Transverse colon (tissue), 4 donors: ENCODE results near the gene SMIM5. TPM values are rescaled to one million over a fixed set of nuclear protein-coding genes. Genes with fewer than 3 reads are reported as not detected.

Source experiments
- DNase-seq: peaks from one replicate; pipeline ENCODE4 v3.0.0-alpha.2; 2019
- H3K27ac ChIP-seq, 4 donors: fragments of 200-600 bp; sonication (generic); 2 replicates each; pipeline ENCODE4 v1.5.1; 2016 to 2018; ENCODE audit warnings: inconsistent platforms in 4 of 4
- H3K27me3 ChIP-seq: fragments of 200-600 bp; sonication (generic); 2 replicates; pipeline ENCODE4 v1.5.1; 2017; ENCODE audit warnings: inconsistent platforms
- H3K36me3 ChIP-seq, 4 donors: fragments of 200-600 bp; sonication (generic); 2 replicates each; pipeline ENCODE4 v1.5.1; 2017 to 2019; ENCODE audit warnings: inconsistent platforms in 4 of 4
- H3K4me1 ChIP-seq, 4 donors: fragments of 200-600 bp; sonication (generic); 2 replicates each; pipeline ENCODE4 v1.5.1; 2017 to 2020; ENCODE audit warnings: inconsistent platforms in 4 of 4
- H3K4me3 ChIP-seq, 4 donors: fragments of 200-600 bp; sonication (generic); 1 replicate in 1 of 4; 2 replicates in 3 of 4; pipeline versions ENCODE4 v1.5.1 to v1.6.1; 2017 to 2019; ENCODE audit warnings: inconsistent platforms in 4 of 4
- H3K9me3 ChIP-seq, 2 donors: fragments of 200-600 bp; sonication (generic); 2 replicates each; pipeline ENCODE4 v1.5.1; 2017 to 2019; ENCODE audit warnings: inconsistent platforms in 2 of 2
- EP300 ChIP-seq: sonication (generic); formaldehyde crosslinking; IDR thresholded peaks from one replicate; pipeline ENCODE4 v1.6.1; 2017; ENCODE audit warnings: antibody characterized with exemption, low read depth
- POLR2A ChIP-seq: fragments of 450-650 bp; IDR thresholded peaks from one replicate; pipeline ENCODE4 v1.6.1; 2016; ENCODE audit warnings: antibody characterized with exemption, mild to moderate bottlenecking, moderate library complexity
- POLR2AphosphoS5 ChIP-seq, 3 donors: sonication (generic); formaldehyde crosslinking; IDR thresholded peaks; one replicate each; pipeline ENCODE4 v1.6.1; 2016; ENCODE audit warnings: antibody characterized with exemption in 3 of 3
- whole genome bisulfite sequencing, 2 donors: methylation state at CpG; one replicate each; pipeline ENCODE4 v1.1.5; 2018; ENCODE audit warnings: low coverage in 1 of 2; 5-methylcytosine and 5-hydroxymethylcytosine counted together
- in situ Hi-C, 4 donors: fragments of 200-750 bp; cut with MboI; loops; one replicate each; pipeline versions ENCODE4 v1.15.0 to v1.15.1; 2017; ENCODE audit warnings: low sequenced_read_pairs in 3 of 4, low pct_ligation_motif_present in 1 of 4, low pct_unique_long_range_greater_than_20kb in 1 of 4
- intact Hi-C: fragments of 100-400 bp; cut with DNase I; formaldehyde crosslinking; loops from one replicate; pipeline ENCODE4 v1.15.1; 2023; ENCODE audit warnings: low total_unique reads
- total RNA-seq, 4 donors: library from RNA; depleted of rRNA; stranded (reverse); fragments of >200 nt; gene quantifications; one replicate each; pipeline ENCODE4 v1.1.0, GENCODE V29; 2016
- TF ChIP-seq, protein P1 (sequence below), 5 experiments: fragments of 200-600 bp in 3 of 5; fragments of 450-650 bp in 2 of 5; sonication (generic) in 3 of 5; IDR thresholded peaks; 1 replicate in 2 of 5; 2 replicates in 3 of 5; pipeline ENCODE4 v1.5.1; 2016 to 2017; ENCODE audit warnings: antibody characterized with exemption in 5 of 5, inconsistent platforms in 3 of 5, mild to moderate bottlenecking in 2 of 5, moderate library complexity in 1 of 5

Gene SMIM5
- total RNA-seq, 4 donors from 2014 or later, result 31.3 to 71.4 (median 50.0) TPM; not detected in 1

DNA sequence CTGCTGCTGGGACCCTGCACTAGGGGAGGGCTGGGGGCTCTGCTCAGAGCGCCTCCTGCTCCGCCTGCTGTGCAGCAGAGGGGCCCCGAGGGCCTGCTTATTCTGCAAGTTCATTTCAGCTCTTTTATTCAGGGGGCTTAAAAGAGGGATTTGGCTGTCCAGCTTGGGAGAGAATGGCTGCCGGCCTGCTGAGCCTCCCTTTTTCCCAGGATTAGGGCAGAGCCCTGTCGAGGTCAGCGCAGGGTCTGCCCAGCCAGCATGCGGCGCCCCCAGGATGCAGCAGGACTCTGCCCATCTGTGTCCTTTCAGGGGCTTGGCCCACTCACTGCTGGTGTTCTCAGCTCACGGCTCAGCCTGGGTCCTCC, 1.1 kb downstream of the SMIM5 start:
- in situ Hi-C loops (no loop called here), intact Hi-C loops (no loop called here)
- 72% methylated on average over 7 of the region's 9 CpGs; no CpG with 5 or more reads in 1 of the 2 donors for whole genome bisulfite sequencing, 2 donors
- TF ChIP-seq, protein P1, sequence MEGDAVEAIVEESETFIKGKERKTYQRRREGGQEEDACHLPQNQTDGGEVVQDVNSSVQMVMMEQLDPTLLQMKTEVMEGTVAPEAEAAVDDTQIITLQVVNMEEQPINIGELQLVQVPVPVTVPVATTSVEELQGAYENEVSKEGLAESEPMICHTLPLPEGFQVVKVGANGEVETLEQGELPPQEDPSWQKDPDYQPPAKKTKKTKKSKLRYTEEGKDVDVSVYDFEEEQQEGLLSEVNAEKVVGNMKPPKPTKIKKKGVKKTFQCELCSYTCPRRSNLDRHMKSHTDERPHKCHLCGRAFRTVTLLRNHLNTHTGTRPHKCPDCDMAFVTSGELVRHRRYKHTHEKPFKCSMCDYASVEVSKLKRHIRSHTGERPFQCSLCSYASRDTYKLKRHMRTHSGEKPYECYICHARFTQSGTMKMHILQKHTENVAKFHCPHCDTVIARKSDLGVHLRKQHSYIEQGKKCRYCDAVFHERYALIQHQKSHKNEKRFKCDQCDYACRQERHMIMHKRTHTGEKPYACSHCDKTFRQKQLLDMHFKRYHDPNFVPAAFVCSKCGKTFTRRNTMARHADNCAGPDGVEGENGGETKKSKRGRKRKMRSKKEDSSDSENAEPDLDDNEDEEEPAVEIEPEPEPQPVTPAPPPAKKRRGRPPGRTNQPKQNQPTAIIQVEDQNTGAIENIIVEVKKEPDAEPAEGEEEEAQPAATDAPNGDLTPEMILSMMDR (IDR thresholded peaks at IDR 0.05), result no peak
- TF ChIP-seq EP300 (no peak), POLR2AphosphoS5 (IDR thresholded peaks at IDR 0.05) (no peak), POLR2A (no peak)
- H3K36me3 ChIP-seq, result no peaks in the 10 kb centered on the region
- peak overlapping the region in 1 of 4 donors; percentile 1 for H3K4me3 ChIP-seq
- peak overlapping the region; percentile 72 to 84 (median 81) for H3K27ac ChIP-seq
- DNase-seq, result no peak
- H3K9me3 ChIP-seq, result no peaks in the 10 kb centered on the region
- peaks cover 12 to 46% (median 40%) of the 10 kb centered on the region in 4 donors for H3K4me1 ChIP-seq
- H3K27me3 ChIP-seq, result no peaks in the 10 kb centered on the region

DNA sequence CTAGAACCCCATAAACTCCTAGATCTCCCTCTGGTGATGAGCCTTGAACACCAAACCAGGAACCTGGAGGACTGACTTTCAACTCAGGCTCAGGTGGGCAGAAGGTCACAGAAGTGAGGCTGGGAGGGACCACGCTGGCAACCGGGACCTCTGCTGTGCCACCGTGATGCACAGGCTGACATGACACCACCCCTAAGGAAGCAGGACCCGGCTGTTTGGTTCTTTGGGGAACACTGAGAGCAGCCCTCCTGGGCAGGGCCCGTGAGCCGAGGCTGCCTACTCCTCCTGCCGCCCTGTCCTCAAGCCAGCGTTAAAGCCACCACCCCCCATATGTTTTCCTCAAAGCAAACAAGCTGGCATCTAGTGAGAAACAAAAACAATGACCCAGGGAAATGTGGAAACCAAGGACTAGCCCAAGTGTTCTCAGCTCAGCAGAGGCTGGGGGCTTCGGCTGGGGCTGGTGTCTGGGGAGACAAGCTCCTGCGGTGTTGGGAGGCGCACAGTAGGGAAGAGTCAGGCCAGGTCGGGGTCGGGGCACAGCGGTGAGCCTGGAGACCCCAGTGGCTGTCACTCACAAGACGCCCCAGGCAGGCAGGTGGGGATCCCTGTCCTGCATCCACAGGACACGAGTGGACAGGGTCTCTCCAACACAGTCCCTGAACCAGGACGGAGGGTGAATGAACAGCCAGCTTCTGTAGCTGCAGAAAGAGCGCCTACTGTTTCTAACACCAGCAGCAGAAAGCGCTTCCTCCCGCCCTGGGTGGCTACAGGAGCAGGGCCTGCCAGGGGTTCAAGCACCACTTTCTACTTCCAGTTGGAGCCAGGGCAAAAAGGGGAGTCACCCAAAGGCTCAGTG, 1.7 kb downstream of the SMIM5 start:
- 81 to 83% methylated on average over 1 to 17 of the region's 20 CpGs for WGBS, 2 donors
- intact Hi-C loops (no loop called here), in situ Hi-C loops (no loop called here)
- no peak for DNase-seq
- no peaks in the 10 kb centered on the region for H3K27me3 ChIP-seq
- H3K36me3 ChIP-seq, result no peaks in the 10 kb centered on the region
- no peaks in the 10 kb centered on the region for H3K9me3 ChIP-seq
- H3K4me3 ChIP-seq, result no peak overlapping the region
- TF ChIP-seq POLR2A, result no peak
- no peak for TF ChIP-seq POLR2AphosphoS5 (IDR thresholded peaks at IDR 0.05)
- TF ChIP-seq, protein P1 (IDR thresholded peaks at IDR 0.05), result no peak
- TF ChIP-seq EP300, result no peak
- H3K27ac ChIP-seq, result peak overlapping the region; percentile 48 to 84 (median 77)
- H3K4me1 ChIP-seq, result peaks cover 12 to 48% (median 44%) of the 10 kb centered on the region in 4 donors

DNA sequence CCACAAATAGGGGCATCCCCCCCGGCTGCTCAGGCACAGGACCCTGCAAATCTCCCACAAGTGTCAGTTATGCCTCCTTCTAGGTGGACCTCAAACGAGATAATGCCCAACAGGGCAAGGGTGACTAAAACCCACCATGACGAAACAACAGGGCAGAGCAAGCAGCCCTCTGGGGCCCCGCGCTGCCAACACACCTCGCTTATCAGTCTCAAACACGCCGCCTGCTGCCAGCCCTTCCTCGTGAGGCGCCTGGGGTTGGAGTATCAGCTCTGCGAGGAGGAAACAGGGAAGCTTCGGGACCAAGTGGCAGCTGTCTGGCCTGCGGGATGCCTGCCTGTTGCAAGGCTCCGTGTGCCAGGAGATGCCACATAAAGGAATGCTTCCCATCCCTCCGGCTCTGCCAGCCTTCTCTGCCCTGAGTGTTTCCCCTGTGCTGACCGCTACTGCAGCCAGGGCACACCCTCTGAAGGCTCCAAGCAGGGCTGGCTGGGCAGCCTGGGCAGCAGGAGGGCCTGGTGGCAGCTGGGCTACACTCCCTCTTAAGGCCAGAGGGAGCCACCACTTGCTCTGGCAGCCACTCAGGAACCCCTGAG, 2.5 kb downstream of the SMIM5 start:
- DNase-seq, result peak; percentile 77
- H3K9me3 ChIP-seq, result no peaks in the 10 kb centered on the region
- H3K4me3 ChIP-seq, result no peak overlapping the region
- peaks cover 12 to 53% (median 47%) of the 10 kb centered on the region in 4 donors for H3K4me1 ChIP-seq
- H3K27ac ChIP-seq, result peak overlapping the region; percentile 23 to 84 (median 40)
- no peaks in the 10 kb centered on the region for H3K36me3 ChIP-seq
- H3K27me3 ChIP-seq, result no peaks in the 10 kb centered on the region
- TF ChIP-seq POLR2A (no peak), EP300 (no peak), POLR2AphosphoS5 (IDR thresholded peaks at IDR 0.05) (peak in 1 of 3 donors; percentile 27)
- TF ChIP-seq, protein P1 (IDR thresholded peaks at IDR 0.05), result peak in 1 of 5 experiments; percentile 14
- WGBS, 2 donors, result 45% methylated on average over 15 of the region's 16 CpGs; no CpG with 5 or more reads in 1 of the 2 donors
- in situ Hi-C loops (no loop called here), intact Hi-C loops (no loop called here)

DNA sequence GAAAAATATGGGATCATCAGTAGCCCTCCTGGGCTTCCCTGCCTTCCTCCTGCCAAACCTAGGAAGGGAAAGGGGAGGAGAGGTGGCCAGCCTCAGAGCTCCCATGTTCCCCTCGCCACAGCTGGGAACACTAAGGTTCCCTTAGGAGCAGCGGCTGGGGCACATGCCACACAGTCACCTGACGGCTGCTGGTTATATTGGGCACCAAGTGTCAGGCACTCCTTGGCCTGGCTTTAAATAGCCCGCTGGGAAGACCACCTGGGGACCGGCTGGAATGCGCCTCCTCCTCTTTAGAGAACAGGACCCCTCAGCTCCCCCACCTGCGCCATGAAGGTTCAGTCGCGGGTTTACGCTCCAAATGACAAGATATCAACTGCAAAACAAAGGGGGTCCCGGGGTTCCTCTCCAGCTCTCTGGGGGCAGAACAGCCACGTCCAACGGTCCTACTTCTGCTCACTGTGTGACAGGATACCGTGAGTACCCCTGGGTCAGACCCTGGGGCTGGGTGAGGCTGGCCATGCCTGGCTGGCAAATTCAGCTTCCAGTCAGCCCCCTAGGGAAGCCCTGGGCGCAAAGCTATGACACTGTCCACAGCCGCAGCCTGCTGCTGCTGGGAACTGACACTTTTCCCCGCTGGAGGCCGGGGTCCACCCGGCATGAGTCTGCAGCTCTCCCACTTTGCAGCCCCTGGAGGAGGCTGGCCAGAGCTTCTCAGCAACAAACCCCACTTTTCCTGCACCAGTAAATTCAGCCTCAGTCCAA, 3.3 kb downstream of the SMIM5 start:
- H3K4me1 ChIP-seq, result peaks cover 12 to 53% (median 47%) of the 10 kb centered on the region in 4 donors

More for the DNA sequence above, 3.3 kb downstream of the SMIM5 start:
- H3K36me3 ChIP-seq, result no peaks in the 10 kb centered on the region
- DNase-seq, result no peak
- 87% methylated on average over 16 of the region's 19 CpGs; no CpG with 5 or more reads in 1 of the 2 donors for WGBS, 2 donors
- TF ChIP-seq, protein P1 (IDR thresholded peaks at IDR 0.05), result no peak
- TF ChIP-seq POLR2AphosphoS5 (IDR thresholded peaks at IDR 0.05) (no peak), EP300 (no peak), POLR2A (no peak)
- H3K27ac ChIP-seq, result peak overlapping the region; percentile 27 to 84 (median 40)
- intact Hi-C loops (no loop called here), in situ Hi-C loops (no loop called here)
- H3K27me3 ChIP-seq, result no peaks in the 10 kb centered on the region
- H3K9me3 ChIP-seq, result no peaks in the 10 kb centered on the region
- no peak overlapping the region for H3K4me3 ChIP-seq
